ENCODE results near the gene PKP2.

PKP2 gene

DNA sequence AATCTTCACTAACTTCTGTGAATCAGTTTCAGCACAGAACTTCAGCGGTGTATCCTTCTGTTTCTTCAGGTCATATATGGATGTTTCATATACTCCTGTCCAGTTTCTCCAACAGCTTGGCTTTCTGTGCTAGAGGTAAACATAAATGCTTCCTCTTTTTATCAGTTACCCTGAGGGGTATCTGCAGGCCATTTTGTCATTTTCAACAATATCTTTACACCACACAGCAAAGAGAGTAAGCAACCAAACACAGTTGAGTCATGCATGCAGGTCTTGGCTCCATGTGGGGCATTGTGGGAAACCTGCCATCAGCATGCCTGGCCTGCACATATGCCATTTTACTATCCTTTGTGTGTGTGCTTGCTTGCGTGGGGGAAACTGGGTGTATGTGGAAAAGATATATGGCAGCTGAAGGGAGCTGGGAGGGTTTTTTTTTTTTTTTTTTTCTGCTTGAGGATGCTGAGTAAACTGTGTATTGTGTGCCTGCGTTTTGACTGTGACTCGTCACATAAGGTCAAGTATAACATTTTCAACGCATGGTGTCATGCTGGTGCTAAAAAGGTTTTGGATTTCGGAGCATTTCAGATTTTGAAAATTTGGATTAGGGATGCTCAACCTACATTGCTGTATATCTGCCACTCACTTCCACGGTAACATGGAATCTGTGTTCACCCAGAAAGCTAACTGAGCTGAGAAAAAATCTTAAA, 84.7 kb downstream of the PKP2 start:
- DNase-seq (ENCODE audit: low spot score): no peak
- TF ChIP-seq, protein P1, sequence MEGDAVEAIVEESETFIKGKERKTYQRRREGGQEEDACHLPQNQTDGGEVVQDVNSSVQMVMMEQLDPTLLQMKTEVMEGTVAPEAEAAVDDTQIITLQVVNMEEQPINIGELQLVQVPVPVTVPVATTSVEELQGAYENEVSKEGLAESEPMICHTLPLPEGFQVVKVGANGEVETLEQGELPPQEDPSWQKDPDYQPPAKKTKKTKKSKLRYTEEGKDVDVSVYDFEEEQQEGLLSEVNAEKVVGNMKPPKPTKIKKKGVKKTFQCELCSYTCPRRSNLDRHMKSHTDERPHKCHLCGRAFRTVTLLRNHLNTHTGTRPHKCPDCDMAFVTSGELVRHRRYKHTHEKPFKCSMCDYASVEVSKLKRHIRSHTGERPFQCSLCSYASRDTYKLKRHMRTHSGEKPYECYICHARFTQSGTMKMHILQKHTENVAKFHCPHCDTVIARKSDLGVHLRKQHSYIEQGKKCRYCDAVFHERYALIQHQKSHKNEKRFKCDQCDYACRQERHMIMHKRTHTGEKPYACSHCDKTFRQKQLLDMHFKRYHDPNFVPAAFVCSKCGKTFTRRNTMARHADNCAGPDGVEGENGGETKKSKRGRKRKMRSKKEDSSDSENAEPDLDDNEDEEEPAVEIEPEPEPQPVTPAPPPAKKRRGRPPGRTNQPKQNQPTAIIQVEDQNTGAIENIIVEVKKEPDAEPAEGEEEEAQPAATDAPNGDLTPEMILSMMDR (IDR thresholded peaks at IDR 0.05; ENCODE audit: borderline replicate concordance, control extremely low read depth, extremely low read depth, insufficient read depth, missing control alignments): no peak
- in situ Hi-C loops (cut with MboI; ENCODE audit: low sequenced_read_pairs, unreplicated experiment): no loop called here

DNA sequence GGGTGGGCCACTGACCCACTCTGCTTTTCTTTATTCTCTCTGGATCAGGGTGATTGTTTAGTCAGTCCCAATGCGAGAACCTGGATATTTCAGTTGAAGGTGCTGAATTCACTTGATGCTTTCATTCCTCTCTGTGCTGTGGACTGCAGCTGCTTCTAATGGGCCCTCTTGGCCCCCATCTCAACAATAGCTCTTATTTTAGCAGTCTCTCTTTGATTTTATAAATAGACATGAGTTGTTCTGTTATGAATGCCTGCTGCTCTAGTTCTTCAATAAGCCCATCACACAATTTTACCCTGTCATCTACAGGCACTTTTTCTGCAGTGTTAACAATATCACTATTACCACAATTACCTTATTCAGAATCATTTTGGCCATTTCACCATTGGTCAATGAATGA, 86.7 kb downstream of the PKP2 start:
- TF ChIP-seq, protein P1 (IDR thresholded peaks at IDR 0.05; ENCODE audit: borderline replicate concordance, control extremely low read depth, extremely low read depth, insufficient read depth, missing control alignments): no peak
- DNase-seq (ENCODE audit: low spot score): no peak
- in situ Hi-C loops (cut with MboI; ENCODE audit: low sequenced_read_pairs, unreplicated experiment): no loop called here

DNA sequence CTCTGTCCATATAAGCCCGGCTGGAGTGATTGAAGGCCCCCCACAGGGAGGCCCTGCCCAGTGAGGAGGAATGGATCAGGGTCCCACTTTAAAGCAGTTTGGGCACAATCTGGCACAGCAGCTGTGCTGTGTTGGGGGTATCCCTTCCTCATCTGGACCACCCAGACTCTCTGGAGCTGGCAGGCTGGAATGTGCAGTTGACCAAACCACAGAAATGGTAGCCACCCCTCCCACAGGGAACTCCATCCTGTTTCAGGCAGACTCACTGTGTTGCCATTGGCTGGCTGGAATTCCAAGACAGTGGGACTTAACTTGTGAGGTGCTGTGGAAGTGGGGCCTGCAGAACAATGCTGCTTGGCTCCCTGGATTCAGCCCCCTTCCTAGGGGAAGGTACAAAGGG, 87.4 kb downstream of the PKP2 start:
- TF ChIP-seq, protein P1 (IDR thresholded peaks at IDR 0.05; ENCODE audit: borderline replicate concordance, control extremely low read depth, extremely low read depth, insufficient read depth, missing control alignments): no peak
- in situ Hi-C loops (cut with MboI; ENCODE audit: low sequenced_read_pairs, unreplicated experiment): no loop called here
- DNase-seq (ENCODE audit: low spot score): no peak

DNA sequence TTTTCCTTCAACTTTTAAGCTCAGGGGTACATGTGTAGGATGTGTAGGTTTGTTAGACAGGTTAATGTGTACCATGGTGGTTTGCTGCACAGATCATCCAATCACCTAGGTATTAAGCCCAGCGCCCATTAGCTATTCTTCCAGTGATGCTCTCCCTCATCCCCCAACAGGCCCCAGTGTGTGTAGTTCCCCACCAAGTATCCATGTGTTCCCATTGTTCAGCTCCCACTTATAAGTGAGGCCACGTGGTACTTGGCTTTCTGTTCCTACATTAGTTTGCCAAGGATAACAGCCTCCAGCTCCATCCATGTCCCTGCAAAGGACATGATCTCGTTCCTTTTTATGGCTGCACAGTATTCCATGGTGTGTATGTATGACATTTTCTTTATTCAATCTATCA, 92.3 kb downstream of the PKP2 start:
- DNase-seq (ENCODE audit: low spot score): no peak
- TF ChIP-seq, protein P1 (IDR thresholded peaks at IDR 0.05; ENCODE audit: borderline replicate concordance, control extremely low read depth, extremely low read depth, insufficient read depth, missing control alignments): no peak
- in situ Hi-C loops (cut with MboI; ENCODE audit: low sequenced_read_pairs, unreplicated experiment): no loop called here

DNA sequence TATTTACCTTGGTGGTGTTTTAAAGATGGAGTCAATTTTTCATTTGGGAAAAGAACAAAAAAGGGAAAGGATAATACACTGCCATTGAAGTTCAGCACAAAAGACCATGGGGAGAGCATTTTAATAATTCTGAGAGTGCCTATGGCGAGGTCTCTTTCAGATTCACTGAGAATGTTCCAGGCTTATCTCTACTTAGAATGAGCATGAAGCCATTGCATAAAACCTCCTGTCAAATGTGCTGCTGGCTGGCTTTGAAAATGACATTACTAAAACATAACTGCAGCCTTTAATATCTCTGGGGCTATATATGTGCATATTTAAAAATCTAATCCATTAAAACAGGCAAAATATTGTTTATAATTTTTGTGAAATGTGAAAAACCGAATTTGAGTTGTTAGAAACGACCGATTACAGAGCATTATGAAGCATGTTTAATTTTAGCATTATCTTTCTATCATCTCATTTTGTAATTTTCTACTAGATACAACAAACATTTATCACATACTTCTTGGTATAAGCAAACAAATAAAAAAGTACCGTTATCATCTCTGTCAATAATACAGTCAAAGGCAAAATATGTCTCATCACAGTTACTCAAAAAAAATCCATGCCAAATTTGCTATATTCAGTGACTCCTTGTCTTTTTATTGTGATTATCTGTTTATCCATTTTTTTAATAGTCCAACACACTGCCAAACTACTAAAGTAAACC, 95.2 kb downstream of the PKP2 start:
- DNase-seq (ENCODE audit: low spot score): no peak
- in situ Hi-C loops (cut with MboI; ENCODE audit: low sequenced_read_pairs, unreplicated experiment): no loop called here
- TF ChIP-seq, protein P1 (IDR thresholded peaks at IDR 0.05; ENCODE audit: borderline replicate concordance, control extremely low read depth, extremely low read depth, insufficient read depth, missing control alignments): no peak

DNA sequence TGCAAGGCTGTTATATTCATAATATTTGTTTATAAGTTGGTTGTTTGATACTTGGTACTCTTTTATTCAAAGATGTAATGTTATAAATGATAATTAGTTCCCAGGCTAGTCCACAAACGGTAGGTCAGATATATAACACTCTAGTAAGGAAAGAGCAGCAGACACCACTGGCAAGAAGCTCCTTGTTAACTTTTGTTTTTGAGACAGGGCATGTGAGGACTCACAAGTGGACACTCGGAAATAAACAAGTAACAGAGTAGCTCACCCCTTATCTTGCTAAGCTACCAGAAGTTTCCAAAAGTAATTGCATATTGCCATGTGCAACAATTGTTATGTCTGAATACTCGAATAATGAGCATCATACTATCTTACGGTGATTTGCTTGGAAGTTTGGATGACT, 102.3 kb downstream of the PKP2 start:
- DNase-seq (ENCODE audit: low spot score): no peak
- in situ Hi-C loops (cut with MboI; ENCODE audit: low sequenced_read_pairs, unreplicated experiment): no loop called here
- TF ChIP-seq, protein P1 (IDR thresholded peaks at IDR 0.05; ENCODE audit: borderline replicate concordance, control extremely low read depth, extremely low read depth, insufficient read depth, missing control alignments): no peak
